Testis (tissue), 2 donors: ENCODE data around the gene R3HDM2.

Experiments used
- POLR2A ChIP-seq: fragments of 450-650 bp; IDR thresholded peaks from one replicate; pipeline ENCODE4 v1.6.1; 2017; ENCODE audit warnings: antibody characterized with exemption, mild to moderate bottlenecking, moderate library complexity
- TF ChIP-seq, protein P1 (sequence below), 3 experiments: fragments of 450-650 bp in 2 of 3; fragments of 200-600 bp in 1 of 3; sonication (generic) in 1 of 3; IDR thresholded peaks; one replicate each; pipeline ENCODE4 v1.5.1; 2016 to 2019; ENCODE audit warnings: antibody characterized with exemption in 3 of 3, mild to moderate bottlenecking in 2 of 3, moderate library complexity in 1 of 3

DNA sequence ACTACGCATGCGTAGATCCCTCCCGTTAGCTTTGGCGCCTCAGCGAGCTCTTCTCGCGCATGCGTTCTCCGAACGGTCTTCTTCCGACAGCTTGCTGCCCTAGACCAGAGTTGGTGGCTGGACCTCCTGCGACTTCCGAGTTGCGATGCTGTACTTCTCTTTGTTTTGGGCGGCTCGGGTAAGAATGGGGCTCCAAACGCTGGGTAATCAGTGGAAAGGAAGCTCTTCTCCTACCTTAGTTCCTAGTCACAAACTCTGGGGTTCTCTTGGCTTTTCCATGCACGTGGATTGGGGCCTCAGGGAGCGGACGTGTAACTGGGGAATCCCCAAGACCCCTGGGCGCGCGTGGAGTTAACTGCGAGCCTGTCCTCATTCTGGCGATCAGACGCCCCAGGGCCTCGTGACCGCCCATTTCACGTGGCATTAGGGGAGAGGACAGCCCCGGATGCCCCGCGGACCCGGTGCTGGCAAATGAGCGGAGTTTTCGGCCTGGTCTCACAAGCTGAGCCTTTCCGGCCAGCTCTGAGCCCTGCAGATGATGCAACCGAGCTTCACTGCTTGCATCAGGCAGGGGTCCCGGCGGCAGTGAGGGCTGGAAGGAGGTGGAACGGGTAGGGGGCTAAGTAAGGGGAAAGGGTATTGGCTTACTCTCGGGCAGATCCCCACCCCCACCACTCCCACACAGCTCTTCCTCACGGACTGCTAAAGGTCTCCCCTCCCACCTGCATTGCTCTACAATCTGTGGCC, 201.0 kb downstream of the R3HDM2 start, which contains the start of gene SHMT2:
- TF ChIP-seq, protein P1, sequence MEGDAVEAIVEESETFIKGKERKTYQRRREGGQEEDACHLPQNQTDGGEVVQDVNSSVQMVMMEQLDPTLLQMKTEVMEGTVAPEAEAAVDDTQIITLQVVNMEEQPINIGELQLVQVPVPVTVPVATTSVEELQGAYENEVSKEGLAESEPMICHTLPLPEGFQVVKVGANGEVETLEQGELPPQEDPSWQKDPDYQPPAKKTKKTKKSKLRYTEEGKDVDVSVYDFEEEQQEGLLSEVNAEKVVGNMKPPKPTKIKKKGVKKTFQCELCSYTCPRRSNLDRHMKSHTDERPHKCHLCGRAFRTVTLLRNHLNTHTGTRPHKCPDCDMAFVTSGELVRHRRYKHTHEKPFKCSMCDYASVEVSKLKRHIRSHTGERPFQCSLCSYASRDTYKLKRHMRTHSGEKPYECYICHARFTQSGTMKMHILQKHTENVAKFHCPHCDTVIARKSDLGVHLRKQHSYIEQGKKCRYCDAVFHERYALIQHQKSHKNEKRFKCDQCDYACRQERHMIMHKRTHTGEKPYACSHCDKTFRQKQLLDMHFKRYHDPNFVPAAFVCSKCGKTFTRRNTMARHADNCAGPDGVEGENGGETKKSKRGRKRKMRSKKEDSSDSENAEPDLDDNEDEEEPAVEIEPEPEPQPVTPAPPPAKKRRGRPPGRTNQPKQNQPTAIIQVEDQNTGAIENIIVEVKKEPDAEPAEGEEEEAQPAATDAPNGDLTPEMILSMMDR (IDR thresholded peaks at IDR 0.05) = peak in 1 of 3 experiments; percentile 1
- TF ChIP-seq POLR2A = no peak
